NCI-H510A treated with DMSO at 0.1 percent for 48 hours (cell line): Measurements from ENCODE around the gene USP21.

ENCODE experiments used
- DNase-seq: peaks from one replicate; lab custom pipeline; 2025; lab: John Stamatoyannopoulos, UW

Gene USP21

DNA sequence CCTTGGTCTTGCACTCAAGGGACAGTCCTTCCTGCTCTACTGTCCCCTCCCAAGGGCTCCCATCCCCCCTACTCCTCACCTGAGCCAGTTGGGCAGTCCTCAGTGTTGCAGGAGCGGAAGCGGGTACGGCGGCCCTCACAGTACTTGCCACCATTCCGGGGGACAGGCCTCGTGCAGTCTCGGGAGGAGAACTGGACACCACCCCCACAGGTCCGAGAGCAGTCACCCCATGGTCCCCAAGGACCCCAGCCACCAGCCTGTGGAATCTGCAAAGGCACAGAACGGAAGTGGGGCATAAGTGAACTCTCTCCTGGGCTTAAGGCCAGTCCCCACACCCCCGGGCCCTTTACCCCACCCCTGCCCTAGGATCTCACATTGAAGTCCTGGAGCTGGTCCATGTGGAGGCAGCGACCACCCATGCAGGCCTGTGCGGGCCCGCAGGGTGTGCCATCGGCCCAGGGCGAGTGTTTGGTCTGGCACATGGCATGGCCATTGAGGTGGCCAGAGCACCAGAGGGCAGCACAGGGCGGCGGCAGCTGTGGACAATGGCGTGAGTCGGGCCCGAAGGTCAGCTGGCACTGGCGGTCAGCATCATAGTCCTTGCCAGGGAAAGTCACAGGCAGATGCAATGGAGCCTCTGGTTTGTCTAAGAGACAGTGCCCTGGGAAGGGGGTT lies 34.4 kb downstream of the USP21 start:
- DNase-seq, result no peak

DNA sequence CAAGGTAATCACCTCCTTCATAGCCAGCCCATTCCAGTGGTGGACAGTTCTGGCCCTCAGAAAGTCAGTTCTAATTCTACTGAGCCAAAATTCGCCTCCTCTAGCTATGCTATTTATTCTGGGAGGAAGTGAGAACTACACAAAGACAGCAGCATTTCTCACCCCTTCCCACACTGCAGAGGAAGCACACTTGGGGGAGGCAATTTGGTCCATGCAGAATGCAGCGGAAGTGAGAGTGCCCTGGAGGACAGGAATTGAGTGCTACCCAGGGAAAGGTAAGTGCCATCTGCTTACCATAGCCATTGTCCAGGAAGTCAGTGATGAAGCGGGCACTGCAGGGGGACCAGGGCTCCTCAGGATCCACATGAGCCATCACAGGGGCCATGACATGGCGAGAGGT lies 35.9 kb downstream of the USP21 start:
- no peak for DNase-seq

DNA sequence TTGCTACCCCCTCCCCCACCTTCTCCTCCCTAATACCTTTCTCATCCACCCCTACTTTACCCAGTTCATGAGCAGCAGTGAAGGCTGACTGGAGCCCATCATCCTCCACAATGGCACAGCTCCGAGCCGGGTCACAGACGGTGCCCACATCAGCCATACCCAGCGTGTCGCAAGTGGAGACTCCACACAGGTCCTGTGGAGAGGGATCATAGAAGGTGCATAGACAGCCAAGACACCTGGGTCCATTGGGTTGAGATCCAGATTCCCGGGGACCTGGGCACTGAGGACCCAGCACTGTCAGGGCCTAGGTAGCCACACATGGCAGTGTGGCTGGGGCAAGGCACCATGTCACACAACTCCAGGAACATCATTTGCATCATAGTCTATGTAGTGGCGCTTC lies 36.8 kb downstream of the USP21 start:
- DNase-seq, result no peak

DNA sequence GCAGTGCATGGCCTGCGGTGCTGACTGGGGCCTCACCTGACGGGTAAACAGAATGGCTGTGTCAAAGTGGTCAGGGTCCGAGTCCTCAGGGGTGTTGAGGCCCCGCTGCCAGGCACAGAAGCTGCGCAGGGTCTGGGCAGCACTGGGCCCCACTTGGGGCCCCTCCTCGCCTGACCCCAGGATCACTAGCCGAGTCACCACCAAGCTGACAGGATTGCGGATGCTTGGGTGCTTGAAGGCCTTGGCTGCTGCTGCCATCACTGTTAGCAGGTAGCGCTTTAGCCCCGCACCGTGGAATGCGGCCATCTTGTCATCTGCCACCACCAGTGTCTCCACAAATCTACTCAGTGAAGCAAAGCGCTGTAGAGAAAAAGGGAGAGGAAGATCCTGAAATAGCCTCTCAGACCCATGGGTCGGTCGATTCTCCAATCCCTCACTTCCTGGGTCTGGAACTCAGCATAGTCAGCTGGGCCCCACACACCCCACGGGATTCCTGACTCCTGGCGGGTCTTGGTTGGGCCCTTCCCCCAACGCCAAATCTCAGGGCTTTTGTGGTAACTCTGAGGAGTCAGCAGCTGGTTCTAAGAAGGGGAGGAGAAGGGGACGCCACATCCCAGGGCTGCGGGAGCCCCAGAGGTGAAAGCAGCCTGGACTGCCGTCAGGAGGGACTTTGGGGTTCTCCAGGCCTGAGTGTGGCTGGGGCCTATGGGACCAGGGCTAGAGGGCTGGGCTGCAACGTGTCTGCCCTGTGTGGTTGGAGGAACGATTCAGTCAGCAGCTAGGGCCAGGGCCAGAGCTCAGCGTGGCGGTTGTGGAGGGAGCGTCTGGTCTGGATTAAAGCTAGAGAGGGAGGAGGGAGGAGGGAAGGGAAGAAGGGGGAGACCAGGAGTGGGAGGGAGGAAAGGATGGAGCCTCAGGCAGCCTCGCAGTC lies 37.5 kb downstream of the USP21 start:
- DNase-seq, result no peak

DNA sequence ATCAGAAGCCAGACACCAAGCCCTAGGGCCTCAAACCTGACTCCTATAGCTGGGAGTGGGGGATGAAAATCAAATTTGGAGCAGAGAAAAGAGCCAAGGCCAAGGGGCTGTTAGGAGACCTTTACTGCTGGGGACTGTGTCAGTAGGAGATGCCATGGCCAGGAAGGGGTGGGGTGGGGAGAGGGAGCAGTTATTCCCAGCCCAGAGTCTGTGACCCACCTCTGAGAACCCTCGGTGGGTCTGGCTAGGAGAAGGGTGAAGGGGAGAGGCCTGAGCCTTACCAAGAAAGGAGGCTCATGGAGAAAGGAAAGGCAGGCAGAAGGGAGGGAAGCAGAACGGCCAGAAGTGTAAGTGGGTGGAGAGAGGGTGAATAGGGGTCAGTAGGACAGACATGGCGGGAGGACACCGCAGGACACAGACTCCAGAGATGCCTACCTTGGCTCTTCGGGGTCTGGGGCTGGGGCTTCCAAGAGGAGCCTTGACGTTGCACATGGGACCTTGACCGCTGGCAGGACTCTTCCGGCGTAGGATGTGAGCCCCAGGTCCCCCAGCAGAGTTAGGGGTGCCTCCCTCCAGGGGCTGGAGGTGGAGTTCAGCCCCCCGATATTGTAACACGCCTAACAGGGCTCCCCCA lies 38.4 kb downstream of the USP21 start:
- DNase-seq, result no peak

DNA sequence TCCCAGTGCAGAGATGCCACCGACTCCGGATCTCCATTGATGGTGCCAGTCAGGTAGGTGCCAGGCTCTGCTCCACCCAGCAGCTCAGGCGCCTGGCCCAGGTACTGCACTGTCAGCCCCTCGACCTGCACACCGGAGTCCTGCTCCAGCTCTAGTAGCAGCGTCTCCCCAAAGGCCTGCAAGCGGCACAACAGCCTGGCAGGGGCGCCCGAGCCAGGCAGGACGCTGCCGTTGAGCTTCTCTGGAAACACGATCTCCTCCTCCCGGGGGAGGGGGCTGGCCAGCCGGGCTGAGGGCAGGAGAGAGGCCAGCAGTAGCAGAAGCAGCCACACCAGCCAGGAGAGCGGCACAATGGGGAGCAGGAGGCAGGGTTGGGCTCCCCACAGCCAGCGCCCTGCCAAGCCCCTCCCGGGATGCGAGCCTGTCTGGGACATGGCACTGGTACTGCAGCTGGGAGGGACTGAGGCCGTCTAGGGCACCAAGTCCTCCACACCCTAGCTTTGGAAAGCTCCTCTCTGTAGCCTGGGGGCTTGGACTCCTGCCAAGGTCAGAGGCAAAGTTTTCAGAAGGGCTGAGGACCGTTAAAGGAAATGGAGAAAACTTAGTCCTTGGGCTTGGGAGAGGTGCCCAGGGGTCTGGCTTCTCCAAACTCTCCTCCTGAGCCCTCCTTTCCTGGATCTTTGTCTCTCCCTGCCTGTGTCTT lies 39.0 kb downstream of the USP21 start:
- peak; percentile 25 for DNase-seq

DNA sequence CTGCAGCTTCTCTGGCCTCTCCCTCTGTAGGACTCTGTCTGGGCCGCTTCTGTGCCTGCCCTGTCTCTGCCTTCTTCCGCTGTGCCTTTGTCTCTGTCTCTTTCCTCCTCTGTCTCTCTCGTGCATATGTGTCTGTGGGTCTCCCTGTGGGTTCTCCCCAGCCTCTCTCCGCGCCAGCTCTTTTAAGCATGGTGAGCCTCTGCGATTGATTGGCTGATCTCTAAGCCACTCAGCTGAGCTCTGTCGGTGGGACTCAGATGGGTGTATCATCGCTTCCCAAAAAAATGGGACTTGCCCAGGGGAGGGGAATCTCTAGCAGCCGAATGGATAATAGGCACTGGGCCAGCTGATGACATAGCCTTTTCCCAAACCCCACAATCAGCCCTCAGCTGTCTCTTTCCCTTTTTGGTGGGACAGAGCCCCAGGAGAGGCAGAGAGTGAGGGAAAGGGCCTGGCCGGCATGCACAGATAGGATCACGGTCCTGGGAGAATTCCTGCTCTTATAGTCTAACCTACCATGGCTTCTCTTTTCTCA lies 39.7 kb downstream of the USP21 start, which contains the start of gene ADAMTS4:
Gene ADAMTS4, minus strand, starts transcription at position 158 of the 535 bp plus-strand sequence. CDS start 427 bp downstream, outside the sequence.
- DNase-seq, result no peak

DNA sequence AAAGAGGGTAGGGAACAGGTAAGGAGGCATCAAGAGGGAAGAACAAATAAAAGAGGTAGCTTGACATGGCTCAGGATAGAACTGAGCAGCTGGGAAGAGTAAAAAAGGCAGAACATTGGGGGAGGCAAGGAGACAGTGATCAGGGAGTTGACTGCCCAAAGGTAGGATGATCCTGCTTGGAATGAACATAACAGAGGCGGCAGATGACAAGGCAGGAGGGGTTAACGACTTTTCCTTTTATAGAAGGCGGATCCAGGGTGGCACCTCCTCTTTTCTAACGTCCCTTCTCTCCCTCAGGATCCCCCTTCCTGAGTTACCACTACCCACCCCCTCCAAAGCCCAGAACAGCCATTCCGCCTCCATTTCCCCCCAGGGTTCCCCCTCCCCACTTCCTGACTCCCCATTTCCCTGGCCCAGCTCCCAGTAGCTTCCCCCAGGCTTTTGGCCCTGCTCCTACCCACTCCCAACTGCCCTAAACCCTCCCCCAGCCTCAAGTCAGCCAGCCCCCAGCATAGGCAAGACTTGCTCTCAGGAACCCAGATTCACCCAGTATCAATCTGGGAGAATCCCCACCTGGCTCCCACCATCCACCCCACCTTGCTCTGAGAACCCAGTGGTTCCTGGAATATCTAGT lies 40.3 kb downstream of the USP21 start:
- DNase-seq, result no peak

DNA sequence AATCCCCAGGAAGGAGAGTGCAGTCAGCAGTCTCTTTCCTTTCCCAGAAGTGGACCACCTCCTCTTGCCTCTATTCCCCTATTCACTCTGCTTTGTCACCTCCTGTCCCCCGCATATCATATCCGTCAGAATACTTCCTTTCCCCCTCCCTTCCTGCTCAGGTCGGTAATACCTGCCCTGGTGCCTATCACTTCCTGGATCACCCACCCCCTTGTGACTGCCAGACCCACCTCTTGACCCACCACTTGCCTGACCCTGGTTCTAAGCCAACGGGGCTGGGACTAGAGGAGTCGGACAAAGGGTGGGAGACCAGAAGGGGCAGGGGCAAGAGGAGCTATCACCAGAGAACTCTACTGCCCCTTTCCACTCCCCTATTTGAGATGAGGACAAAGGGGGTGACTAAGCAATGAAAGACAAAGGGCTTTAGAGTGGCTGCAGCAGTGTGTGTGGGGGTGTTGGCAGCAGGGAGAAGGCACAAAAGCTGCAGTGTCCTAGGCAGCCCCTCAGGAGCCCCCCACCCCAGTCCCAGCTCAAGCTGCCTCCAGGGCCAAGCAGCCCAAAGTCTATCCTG lies 41.2 kb downstream of the USP21 start:
- no peak for DNase-seq

DNA sequence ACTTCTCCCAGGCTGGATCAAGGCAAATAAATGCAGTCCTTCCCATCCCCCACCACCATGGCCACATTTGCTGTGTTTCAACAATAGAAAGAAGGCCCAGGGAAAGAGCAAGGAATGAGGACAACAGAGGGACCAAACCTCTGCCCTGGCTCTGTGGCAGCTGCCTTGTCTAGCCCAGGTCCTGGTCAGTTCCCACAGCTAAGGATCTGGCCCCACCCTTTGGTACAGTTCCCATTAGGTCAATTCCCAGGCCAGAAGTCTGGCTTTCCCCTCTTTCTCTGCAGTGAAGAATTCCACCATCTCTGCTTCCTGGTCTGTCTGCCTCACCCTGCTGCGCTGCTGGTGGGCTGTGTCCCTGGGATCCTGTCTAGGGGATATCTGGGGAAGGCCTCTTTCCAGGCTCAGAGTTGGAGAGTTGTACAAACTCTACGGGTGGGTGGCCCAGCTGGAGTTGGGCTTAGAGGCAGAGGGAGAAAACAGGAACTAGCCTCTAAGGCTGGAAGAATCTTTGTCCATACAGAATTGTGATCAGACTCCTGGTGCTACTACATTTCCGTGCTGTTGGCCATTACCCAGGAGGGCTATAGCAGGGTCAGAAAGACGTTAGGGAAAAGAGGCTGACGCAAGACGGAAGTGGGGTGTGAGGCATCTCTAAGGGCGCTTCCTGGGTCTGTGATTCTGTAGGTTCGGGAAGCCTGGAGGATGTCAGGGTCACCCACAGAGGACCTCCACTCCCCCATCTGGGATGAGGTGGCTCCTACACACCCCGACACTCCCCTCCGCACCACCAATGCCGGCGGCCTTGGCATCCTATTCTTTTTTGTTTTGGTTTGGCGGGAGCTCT lies 41.9 kb downstream of the USP21 start:
- no peak for DNase-seq

DNA sequence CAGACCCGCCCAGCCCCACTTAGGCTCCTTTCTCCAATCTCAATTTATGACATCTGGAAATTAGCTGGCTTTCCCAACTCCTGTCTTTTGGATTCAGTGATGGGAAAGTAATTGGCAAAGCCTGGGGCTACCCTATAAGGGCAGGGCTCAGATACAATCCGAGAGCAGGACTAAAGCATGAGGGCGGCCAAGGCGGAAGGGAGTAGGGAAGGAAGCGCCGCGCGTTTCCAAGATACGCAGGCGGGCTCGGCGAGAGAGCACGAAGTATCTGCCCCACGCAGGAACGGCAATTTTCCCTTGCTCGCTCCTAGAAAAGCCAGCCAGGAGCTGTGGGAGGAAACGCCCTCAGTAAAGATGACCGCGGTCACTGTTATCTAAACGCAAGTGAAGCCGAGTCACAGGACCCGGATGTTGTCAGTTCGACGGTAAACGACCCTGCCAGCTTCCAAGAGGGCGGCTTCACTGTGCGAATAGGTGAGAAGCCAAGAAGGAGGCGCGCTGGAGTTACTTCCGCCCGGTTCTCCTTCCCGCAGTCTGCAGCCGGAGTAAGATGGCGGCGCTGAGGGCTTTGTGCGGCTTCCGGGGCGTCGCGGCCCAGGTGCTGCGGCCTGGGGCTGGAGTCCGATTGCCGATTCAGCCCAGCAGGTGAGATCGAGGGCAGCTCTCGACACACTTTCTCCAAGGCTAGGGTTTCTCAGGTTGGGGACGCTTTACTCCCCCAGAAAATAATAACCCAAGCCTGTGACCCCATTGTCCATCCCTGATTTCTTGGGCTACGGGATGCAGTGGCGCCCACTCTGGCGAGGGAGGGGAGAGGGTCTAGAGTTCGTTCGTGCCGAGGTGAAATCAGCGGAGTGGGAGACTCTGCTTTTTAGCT lies 42.8 kb downstream of the USP21 start, which contains the start of gene NDUFS2:
Gene NDUFS2, plus strand, starts transcription at position 532 of the 877 bp plus-strand sequence. Its CDS starts 19 bp downstream, at position 551.
- peak; percentile 96 for DNase-seq

DNA sequence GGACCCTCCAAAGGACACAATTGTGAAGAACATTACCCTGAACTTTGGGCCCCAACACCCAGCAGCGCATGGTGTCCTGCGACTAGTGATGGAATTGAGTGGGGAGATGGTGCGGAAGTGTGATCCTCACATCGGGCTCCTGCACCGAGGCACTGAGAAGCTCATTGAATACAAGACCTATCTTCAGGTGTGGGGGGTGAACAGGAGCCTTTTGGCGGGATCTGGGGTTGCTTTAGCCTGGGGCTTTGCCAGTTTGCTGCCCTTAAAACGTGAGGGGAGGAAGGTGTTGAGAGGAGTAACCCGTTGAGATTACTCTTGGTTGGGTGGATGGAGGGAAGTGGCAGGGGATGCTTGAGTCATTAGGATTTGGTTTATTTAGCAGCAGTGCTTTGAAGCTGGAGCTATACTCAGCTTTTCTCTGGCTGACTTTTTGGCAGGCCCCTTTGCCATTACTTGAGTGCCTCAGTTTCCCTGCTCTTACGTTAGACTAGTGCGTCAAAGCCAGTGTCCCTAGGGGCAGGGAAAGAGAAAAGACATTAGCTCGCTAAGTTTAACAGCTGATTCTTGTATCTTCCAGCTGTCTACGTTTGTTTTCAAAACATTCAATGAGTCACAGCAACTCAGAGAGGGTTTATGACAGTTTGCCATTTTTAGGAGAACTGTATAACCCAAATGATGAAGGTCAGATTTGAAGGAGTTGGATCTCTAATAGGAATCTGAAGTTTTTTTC lies 47.3 kb downstream of the USP21 start:
- no peak for DNase-seq

DNA sequence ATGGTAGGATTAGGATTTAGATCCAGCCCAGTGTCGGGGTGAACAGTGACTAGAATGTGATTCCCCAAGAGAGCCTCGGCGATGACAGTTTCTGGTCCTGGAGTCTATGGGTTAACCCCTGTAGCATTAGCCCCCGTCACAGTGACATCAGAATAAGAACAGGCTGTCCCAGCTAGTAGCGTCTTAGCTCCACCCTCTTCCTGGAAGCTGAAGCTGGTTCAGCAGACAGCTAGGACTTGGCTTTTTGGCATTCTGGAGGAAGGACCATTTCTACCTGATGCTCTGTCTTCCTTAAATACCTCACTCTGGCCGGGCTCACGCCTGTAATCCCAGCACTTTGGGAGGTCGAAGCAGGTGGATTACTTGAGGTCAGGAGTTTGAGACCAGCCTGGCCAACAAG lies 47.9 kb downstream of the USP21 start:
- no peak for DNase-seq

DNA sequence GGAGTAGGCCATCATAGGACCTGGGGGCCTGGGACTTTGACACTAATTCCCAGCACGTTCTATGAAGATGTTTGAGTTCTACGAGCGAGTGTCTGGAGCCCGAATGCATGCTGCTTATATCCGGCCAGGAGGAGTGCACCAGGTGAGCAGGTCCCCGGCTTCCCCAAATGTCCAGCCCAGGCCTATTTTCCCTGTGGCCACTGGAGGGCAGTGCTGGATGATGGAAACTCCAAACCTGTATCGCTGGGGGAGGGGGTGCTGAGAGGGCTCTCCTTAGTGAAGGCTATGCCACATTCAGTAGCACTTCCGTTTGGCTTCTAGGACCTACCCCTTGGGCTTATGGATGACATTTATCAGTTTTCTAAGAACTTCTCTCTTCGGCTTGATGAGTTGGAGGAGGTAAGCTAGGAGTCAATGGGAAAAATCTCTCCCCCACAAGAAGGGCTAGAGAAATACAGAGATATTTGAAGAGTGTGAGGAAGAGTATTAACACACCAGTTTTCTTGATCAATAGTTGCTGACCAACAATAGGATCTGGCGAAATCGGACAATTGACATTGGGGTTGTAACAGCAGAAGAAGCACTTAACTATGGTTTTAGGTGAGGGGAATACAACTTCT lies 50.6 kb downstream of the USP21 start:
- DNase-seq, result peak; percentile 72

DNA sequence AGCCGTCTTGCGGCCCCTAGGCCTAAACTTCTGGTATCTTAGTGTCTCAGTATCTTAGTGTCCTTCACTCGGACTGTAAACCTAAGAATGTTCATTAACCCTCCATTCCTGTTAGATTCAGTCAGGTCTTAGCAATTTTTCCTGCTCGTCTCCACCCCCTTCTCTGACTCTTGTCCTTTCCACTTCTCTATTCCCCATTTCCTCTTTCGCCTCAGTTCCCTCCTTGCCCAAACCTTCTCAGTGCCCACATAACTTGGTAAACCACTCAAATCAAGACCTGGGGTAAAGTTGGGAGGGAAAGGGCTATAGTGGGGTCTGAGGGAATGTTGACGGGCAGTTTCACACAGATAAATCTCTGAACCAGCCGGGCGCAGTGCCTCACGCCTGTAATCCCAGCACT lies 55.1 kb downstream of the USP21 start:
- no peak for DNase-seq

DNA sequence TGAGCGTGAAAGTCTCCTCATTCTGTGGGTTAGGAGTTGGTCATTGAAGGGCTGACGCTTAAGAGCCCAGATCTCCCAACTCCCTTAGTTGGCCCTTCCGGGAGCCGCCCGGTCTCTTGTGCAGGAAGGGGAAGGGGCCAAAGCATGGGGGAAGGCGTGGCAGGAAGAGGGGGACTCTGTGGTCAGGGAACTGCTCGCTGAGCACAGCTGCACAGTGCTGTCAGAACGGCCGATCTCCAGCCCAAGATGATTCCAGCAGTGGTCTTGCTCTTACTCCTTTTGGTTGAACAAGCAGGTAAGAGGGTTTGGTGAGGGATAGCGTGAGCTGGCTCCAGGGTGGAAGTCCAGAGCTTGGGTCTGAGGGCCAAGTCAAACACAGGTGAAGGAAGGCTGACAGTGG lies 55.8 kb downstream of the USP21 start, which contains the start of gene FCER1G:
Gene FCER1G, plus strand, starts transcription at position 220 of the 400 bp plus-strand sequence. Its CDS starts 27 bp downstream, at position 247.
- DNase-seq, result no peak
